Measurements from ENCODE around the gene CCM2. TPM values are rescaled to one million over a fixed set of nuclear protein-coding genes. Genes with fewer than 3 reads are reported as not detected.

Gene CCM2
- total and polyA plus RNA-seq, 2 experiments from 2014 or later = 24.9 to 40.1 TPM

DNA sequence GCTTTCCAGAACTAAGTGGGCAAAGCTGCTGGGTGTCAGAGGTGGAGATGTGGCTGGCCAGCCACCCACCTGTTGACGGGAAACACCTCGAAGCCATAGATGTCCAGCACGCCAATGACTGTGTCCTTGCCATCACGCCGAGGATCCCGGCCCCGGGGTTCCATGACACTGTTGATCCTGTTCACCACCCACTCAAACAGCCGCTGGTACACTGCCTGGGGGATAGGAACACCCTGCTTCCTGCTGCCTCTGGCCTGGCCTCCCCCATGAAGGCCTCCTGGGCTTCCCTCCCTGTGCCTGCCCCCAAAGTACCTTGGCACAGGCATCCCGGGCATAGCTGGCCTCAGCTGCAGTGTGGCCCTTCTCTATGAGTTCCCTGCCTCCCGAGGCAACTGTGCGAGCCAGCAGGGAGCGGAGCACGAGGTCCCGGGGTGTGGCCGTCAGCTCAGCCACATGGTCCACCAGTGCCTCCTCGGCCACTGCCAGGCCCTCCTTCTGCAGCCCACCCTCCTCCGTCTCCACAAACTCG lies 29.4 kb upstream of the CCM2 start:
- no peak overlapping the region for H3K4me3 Mint-ChIP-seq
- no peak overlapping the region for H3K27ac Mint-ChIP-seq
- TF ChIP-seq STAT1 (IDR thresholded peaks at IDR 0.05; ENCODE audit: unreplicated experiment) (no peak), NANOG (IDR thresholded peaks at IDR 0.05; ENCODE audit: borderline replicate concordance) (no peak), EZH2 (IDR thresholded peaks at IDR 0.05; ENCODE audit: low read depth, unreplicated experiment) (no peak), JUNB (IDR thresholded peaks at IDR 0.05; ENCODE audit: unreplicated experiment) (no peak), CREB1 (CRISPR knock-in tag; IDR thresholded peaks at IDR 0.05; ENCODE audit: low read depth) (no peak), ZNF331 (CRISPR knock-in tag; IDR thresholded peaks at IDR 0.05; ENCODE audit: low read depth) (no peak), ZNF114 (CRISPR knock-in tag; IDR thresholded peaks at IDR 0.05) (no peak), EZH2phosphoT487 (IDR thresholded peaks at IDR 0.05; ENCODE audit: unreplicated experiment) (no peak)
- TF ChIP-seq, protein P1, sequence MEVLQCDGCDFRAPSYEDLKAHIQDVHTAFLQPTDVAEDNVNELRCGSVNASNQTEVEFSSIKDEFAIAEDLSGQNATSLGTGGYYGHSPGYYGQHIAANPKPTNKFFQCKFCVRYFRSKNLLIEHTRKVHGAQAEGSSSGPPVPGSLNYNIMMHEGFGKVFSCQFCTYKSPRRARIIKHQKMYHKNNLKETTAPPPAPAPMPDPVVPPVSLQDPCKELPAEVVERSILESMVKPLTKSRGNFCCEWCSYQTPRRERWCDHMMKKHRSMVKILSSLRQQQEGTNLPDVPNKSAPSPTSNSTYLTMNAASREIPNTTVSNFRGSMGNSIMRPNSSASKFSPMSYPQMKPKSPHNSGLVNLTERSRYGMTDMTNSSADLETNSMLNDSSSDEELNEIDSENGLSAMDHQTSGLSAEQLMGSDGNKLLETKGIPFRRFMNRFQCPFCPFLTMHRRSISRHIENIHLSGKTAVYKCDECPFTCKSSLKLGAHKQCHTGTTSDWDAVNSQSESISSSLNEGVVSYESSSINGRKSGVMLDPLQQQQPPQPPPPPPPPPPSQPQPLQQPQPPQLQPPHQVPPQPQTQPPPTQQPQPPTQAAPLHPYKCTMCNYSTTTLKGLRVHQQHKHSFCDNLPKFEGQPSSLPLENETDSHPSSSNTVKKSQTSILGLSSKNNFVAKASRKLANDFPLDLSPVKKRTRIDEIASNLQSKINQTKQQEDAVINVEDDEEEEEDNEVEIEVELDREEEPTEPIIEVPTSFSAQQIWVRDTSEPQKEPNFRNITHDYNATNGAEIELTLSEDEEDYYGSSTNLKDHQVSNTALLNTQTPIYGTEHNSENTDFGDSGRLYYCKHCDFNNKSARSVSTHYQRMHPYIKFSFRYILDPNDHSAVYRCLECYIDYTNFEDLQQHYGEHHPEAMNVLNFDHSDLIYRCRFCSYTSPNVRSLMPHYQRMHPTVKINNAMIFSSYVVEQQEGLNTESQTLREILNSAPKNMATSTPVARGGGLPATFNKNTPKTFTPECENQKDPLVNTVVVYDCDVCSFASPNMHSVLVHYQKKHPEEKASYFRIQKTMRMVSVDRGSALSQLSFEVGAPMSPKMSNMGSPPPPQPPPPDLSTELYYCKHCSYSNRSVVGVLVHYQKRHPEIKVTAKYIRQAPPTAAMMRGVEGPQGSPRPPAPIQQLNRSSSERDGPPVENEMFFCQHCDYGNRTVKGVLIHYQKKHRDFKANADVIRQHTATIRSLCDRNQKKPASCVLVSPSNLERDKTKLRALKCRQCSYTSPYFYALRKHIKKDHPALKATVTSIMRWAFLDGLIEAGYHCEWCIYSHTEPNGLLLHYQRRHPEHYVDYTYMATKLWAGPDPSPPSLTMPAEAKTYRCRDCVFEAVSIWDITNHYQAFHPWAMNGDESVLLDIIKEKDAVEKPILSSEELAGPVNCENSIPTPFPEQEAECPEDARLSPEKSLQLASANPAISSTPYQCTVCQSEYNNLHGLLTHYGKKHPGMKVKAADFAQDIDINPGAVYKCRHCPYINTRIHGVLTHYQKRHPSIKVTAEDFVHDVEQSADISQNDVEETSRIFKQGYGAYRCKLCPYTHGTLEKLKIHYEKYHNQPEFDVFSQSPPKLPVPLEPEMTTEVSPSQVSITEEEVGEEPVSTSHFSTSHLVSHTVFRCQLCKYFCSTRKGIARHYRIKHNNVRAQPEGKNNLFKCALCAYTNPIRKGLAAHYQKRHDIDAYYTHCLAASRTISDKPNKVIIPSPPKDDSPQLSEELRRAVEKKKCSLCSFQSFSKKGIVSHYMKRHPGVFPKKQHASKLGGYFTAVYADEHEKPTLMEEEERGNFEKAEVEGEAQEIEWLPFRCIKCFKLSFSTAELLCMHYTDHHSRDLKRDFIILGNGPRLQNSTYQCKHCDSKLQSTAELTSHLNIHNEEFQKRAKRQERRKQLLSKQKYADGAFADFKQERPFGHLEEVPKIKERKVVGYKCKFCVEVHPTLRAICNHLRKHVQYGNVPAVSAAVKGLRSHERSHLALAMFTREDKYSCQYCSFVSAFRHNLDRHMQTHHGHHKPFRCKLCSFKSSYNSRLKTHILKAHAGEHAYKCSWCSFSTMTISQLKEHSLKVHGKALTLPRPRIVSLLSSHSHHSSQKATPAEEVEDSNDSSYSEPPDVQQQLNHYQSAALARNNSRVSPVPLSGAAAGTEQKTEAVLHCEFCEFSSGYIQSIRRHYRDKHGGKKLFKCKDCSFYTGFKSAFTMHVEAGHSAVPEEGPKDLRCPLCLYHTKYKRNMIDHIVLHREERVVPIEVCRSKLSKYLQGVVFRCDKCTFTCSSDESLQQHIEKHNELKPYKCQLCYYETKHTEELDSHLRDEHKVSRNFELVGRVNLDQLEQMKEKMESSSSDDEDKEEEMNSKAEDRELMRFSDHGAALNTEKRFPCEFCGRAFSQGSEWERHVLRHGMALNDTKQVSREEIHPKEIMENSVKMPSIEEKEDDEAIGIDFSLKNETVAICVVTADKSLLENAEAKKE (CRISPR knock-in tag; IDR thresholded peaks at IDR 0.05) = no peak
- TF ChIP-seq, protein P2, sequence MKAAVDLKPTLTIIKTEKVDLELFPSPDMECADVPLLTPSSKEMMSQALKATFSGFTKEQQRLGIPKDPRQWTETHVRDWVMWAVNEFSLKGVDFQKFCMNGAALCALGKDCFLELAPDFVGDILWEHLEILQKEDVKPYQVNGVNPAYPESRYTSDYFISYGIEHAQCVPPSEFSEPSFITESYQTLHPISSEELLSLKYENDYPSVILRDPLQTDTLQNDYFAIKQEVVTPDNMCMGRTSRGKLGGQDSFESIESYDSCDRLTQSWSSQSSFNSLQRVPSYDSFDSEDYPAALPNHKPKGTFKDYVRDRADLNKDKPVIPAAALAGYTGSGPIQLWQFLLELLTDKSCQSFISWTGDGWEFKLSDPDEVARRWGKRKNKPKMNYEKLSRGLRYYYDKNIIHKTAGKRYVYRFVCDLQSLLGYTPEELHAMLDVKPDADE (IDR thresholded peaks at IDR 0.05) = no peak
- TF ChIP-seq, protein P3, sequence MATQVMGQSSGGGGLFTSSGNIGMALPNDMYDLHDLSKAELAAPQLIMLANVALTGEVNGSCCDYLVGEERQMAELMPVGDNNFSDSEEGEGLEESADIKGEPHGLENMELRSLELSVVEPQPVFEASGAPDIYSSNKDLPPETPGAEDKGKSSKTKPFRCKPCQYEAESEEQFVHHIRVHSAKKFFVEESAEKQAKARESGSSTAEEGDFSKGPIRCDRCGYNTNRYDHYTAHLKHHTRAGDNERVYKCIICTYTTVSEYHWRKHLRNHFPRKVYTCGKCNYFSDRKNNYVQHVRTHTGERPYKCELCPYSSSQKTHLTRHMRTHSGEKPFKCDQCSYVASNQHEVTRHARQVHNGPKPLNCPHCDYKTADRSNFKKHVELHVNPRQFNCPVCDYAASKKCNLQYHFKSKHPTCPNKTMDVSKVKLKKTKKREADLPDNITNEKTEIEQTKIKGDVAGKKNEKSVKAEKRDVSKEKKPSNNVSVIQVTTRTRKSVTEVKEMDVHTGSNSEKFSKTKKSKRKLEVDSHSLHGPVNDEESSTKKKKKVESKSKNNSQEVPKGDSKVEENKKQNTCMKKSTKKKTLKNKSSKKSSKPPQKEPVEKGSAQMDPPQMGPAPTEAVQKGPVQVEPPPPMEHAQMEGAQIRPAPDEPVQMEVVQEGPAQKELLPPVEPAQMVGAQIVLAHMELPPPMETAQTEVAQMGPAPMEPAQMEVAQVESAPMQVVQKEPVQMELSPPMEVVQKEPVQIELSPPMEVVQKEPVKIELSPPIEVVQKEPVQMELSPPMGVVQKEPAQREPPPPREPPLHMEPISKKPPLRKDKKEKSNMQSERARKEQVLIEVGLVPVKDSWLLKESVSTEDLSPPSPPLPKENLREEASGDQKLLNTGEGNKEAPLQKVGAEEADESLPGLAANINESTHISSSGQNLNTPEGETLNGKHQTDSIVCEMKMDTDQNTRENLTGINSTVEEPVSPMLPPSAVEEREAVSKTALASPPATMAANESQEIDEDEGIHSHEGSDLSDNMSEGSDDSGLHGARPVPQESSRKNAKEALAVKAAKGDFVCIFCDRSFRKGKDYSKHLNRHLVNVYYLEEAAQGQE (IDR thresholded peaks at IDR 0.05; ENCODE audit: unreplicated experiment) = no peak
- Histone ChIP-seq H3K4me2 (no peak overlapping the region), H3K27ac (ENCODE audit: low read depth) (no peak overlapping the region), H4K20me1 (replicated peaks; ENCODE audit: insufficient read depth) (no peaks in the 10 kb centered on the region), H3K4me1 (ENCODE audit: insufficient read depth) (no peaks in the 10 kb centered on the region), H3K27me3 (ENCODE audit: insufficient read depth) (no peaks in the 10 kb centered on the region), H3K4me3 (no peak overlapping the region), H3K36me3 (ENCODE audit: insufficient read depth) (no peaks in the 10 kb centered on the region), H3K9me2 (ENCODE audit: insufficient read depth) (no peaks in the 10 kb centered on the region), H2AFZ (no peak overlapping the region), H3F3A (replicated peaks; ENCODE audit: low read depth) (no peaks in the 10 kb centered on the region), H3K79me2 (replicated peaks; ENCODE audit: insufficient read depth) (no peaks in the 10 kb centered on the region)
- H3K36me3 Mint-ChIP-seq (ENCODE audit: low read depth) = no peaks in the 10 kb centered on the region
- ATAC-seq (no peak), DNase-seq (ENCODE audit: low spot score) (no peak)
- peaks cover 8% of the 10 kb centered on the region for H3K27me3 Mint-ChIP-seq (ENCODE audit: insufficient read depth, low read depth, poor library complexity)
- no peaks in the 10 kb centered on the region for H3K9me3 Mint-ChIP-seq
- no peaks in the 10 kb centered on the region for H3K4me1 Mint-ChIP-seq

Data from GM23338 (cell line).